ENCODE results near the gene PGAP1.

DNA sequence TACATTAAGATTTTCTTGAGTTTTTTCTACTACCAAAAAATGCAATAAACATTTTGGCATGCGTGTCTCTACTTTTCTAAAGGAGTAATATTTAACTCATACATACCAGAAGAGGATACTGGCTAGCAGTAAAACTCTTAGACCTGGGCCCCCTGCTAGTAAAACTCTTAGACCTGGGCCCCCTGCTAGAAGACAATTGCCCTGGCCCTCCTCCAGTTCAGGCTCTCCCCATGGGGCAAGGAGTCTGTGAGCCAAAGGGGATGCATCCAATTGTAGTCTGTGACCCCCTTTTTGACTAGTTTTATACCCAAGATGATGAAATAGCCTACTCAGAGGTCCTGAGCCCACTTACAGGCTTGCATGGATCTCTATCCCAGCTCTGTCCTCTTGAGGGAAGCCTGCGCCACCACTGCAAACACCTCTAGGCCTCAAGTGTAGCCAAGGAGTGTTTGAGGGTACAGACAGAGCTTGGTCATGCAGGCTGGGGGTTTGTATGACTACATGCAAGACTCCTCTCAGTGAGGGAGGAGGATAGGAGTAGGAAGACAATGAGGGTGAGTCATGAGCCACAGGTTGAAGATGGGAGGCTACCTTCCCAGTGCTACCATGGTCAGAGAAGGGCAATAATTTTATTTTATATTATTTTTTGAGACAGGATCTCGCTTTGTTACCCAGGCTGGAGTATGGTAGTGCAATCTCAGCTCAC lies 45.2 kb upstream of the PGAP1 start:
- no peak for TF ChIP-seq ZNF274 (IDR thresholded peaks at IDR 0.05; ENCODE audit: low read depth, low read length)
- no peak for TF ChIP-seq SUZ12 (IDR thresholded peaks at IDR 0.05; ENCODE audit: extremely low read depth, insufficient read depth, insufficient read length)
- no peak for TF ChIP-seq YY1 (IDR thresholded peaks at IDR 0.05; ENCODE audit: insufficient read depth, insufficient read length)
